Islet precursor cell (in vitro differentiated cells): ENCODE data around the gene STRA6.

Source experiments
- DNase-seq: peaks from one replicate; pipeline ENCODE4 v3.0.0-alpha.2; 2018

The STRA6 gene

DNA sequence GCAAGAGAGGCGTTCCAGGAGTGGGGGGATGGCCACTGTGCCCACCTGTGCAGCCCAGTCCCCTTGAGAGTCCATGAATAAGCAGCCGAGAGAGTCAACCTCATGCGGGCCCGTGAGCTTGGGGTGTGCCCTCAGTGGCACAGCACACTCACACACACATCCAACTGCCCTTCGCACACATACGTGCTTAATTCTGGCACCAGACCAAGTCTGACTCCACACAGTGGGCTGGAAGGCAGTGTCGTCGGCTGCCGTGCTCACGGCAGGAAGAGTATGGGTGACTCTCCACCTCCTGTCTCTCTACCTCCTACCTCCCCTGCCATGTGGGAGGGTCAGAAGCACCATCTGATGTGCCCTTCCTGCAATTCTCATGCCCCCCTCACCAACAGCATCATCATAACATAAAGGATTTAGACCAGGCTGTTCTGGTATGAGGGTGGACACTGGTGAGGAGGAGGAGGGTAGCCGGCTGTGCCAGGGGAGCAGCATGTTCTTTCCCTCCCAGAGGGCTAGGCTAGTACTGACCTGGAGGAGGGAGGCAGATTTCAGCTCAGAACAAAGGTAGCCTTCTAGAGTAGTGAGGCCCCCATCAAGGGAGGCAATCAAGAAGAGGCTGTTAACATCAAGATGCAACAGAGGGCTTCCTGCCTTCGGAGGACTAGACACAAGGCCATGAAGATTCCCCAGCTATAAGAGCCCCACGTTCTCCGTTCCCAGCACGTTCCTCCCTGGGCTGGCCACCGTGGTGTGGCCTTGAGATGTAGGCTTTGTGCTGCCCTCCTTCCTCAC lies 5.3 kb upstream of the STRA6 start:
- DNase-seq: no peak

DNA sequence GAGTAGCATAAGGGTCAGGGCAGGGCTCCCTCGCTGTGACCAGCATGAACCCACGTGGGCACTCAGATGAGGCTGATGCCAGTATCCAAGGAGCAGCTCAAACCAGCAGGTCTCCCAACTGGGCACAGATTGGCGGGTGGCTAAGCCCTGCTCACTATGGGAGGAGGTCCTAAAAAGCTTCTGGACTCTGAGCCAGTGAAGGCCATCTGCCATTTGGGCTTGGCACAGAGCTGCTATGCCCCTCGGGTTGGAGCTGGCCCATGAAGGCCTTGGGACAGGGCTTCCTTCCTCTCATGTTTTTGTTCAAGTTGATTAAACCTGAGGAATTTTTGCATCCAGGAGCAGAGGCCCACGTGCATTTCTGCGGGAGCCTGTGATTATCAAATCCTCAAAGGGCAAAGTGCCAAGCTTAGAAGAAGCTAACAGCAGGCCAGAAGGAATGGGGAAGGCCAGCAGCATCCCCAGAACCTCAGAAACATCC lies 4.3 kb upstream of the STRA6 start:
- DNase-seq: no peak

DNA sequence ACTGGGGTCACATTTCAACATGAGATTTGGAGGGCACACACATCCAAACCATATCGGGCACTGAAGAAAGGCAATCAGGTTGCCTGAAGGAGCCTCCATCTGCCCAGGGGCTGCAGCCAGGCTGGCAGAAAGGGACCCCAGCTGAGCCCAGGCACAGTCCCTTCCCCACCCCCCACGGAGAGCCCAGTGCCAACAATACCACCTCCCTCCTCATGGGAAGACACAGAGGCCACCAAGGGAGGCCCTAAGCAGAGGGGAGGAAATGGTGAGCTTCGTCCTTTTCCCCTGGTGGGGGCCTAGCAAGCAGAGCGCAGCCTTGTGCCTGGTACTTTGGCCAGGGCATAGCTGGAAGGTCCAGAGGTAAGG lies 3.0 kb upstream of the STRA6 start:
- DNase-seq: no peak

DNA sequence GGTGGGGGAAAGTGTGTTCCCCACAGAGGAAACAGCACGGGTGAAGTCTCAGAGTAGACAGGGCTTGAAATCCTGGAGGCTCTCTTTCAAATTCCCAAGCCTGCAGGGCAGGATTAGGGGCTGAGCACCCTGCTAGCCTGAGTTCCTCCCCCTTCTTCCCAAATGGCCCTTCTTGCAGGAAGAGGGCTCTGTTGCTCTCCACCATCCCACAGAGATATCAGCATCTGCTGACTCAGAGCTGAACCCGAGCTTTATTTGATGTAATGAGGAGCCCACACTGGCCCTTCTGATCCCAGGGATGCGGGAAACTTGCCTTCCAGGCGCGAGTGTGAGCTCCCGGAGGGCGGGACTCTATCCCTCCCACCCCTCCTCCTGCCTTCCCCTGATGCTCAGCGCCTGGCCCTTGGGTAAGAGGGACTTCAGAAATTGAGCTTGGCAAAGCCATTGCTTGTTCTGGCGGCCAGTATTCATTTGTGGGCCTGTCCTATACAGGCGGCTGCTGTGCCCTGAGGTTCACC lies 1.4 kb upstream of the STRA6 start:
- DNase-seq: peak; percentile 74

DNA sequence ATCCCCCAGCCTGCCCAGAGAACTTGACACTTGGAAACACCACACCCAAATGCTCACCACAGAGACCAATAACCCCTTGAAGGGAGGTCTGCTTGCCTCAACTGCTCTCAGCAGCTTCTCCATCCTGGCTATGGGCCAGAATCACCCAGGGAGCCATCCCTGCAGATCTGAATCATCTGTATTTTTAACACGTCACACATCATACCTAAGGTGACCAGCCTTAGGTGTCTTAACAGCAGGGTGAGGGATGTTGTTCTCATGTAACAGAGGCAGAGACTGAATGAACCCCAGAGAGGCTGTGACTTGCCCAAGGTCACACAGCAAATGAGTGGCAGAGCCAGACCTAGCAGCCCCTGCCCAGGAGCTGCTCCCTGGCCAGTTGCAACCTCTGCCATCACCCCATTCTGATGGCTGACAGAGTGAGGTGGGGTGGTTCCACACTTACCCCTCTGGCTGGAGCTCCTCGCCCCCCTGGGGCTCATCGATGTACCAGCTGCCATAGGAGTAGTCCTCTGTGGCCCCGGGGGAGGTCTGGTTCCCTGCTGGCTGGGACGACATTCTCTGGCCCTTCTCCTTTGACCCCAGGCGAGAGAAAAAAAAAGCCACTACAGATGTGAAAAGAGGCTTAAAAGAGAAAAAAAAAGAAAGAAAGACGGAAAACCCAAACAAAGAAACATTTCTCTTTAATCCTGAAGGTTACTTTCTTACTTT lies 722 bp downstream of the STRA6 start:
- no peak for DNase-seq

DNA sequence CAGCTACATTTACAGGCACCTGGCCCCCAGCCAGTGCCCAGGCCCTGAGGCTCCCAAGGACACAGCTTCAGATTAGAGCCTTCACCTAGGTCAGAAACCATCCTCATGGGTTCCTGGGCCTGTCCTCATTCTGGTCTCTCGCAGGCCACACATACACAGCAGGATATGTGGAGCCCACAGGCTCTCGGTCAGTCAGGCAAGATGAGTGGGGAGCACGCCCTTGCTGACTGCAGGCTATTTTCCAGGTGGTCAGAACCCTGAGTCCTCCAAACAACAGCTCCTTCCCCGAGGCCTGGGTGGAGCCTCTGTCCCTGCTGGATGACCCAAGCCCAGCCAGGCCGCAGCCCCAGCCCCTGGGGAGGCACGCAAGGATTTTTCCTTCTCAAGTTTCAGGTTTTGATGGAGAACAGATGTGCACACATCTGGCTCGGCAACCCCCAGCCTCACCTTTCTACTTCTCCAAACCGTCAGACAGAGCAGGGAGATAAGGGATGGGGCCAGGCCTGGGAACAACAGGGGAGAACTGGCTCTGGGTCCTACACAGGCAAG lies 1.6 kb downstream of the STRA6 start:
- DNase-seq: no peak

DNA sequence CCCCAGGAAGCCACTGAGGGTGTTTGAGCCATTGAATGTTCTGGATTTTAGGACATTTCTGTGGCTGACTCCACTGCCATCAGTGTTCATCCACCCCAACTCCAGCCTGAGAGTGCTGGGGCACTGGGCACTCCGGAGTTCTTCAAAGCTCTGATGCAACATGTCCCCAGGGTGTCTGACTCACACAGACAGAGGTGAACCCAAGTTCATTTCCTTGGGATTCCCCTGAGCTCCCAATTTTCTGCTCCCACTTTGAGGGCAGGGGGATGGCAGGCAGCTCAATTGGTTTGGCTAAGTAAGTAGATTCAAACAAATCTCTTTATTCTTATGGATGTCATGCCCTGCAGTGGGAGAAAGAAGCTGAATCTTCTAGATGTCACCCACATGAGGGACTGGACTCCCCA lies 2.2 kb downstream of the STRA6 start:
- no peak for DNase-seq

DNA sequence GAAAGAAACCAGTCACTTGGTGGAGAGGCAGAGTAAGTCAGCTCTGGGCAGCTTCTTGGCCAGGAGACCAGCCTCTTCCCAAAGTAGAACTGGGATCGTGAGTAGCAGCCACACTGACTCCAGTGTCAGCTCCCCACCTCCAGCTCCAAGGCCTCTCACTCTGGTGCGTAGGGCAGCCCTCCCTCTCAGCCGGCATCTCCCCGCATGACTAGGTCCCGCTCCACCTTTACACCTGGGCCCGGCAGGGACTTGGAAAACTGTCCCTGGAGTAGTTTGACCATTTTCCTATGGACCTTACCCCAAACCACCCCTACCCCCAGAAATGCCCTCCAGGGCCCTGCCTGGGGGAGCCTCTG lies 3.3 kb downstream of the STRA6 start:
- DNase-seq: no peak

DNA sequence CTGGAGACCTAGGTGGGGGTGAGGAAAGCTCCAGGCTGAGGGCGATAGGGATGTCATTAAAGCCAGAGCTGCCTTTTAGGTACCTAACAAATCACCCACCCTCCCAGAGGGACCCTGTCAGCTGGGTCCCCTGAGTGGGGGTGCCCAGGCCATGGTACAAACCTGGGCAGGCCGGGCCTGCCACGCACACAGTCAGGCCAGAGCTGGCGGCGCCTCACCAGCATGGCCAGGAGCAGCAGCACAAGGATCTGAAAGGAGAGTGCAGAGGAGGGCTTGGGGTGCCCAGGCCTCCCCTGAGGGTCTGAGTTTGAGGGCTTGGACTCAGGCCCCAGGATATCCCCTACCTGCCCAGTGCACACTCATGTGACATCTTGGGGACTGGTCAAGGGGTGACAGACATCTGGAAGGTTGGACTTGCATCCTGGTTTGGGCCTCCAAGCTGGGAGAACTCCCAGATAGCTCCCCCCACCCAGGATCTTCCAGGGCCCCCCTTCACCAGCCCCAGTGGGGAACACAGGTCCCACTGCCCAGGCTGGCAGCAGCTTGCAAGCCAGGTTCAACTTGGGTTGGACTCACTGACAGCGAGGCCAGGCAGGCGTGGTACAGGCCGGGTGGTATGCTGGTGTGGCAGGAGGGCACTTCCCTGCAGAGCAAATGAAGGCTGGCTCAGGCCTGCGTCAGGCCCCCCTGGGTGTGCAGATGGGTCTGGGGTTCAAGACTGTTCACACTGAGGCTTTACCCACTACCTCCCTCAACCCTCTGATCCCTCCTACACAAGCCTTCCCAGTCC lies 5.2 kb downstream of the STRA6 start:
- DNase-seq: no peak

DNA sequence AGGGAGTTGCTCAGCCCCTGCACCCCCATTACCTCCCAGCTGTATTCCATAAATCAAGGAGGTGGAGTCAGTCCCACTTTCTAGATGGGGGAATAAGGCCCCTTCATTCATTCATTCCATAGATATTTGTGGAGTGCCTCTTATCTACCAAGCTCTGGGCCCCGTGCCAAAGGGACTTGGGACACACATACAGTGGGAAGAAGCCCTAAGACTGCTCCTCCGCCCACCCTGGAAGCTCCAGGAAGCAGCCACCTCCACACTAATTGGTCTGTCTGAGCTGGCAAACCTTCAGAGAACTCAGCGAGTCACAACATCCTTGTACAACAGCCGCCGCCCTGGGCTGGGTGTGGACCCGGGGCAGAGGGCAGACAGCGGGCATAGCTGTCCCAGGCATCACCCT lies 6.4 kb downstream of the STRA6 start:
- no peak for DNase-seq

DNA sequence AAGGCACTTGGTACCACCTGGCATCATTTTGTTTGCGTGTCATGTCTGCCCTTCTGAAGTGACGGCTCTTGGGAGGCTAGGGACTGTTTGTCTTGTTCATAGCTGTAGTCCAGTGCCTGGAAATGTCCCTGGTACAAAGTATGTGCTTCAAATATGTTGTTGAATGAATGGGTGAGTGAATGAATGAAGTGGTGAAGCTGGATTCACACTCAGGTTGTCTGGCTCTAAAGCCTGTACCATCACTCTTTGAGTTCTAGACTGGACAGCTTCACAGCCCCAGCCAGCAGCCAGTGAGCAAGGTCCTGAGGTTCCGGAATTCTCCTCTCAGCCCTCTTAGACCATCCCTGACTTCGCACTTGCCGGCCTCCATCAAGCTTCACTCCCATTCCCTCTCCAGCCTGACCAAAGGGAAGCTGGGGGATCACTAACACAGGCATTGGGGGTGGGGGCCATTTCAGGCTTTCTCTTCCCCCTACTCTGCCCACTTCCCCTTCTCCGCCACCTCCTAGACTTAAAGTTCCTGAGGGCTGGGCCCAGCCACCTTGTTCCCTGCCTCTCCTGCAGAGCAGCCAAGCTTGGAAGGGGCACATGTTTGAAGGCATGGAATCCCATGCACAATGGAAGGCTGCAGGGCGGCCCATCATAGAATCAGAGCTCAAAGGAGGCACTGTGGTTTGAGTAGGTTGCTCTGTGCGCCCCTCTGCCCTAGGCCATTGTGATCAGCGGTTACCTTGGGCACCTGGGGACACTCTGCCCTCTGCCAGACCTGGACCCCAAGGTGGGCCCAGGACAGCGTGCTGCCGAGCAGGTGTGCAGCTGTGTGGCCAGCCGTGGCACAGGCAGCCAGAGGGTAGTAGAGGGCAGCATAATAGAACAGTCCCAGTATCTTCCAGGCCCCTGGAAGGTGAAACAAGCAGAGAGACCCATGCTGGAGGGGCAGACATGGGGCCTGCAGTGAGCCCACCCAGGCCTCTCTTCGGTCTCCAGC lies 7.7 kb downstream of the STRA6 start:
- no peak for DNase-seq

DNA sequence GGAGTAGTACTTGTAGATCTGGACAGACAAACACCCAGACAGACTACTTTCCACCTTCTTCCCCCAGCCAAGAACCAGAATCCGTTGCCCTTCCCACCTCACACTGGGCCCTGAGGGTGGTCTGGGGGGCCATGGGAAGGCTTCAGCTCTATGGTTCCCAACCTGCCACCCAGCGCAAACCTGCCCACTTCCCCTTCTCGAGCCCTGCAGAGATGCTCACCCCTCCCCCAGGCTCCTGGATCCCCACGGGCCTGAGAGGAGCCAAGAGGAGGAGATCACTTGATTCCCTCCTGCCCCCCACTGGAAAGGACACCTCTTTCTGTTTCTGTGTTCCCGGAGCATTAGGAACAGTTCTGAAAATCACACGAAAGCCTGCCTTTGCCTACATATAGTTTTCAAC lies 8.7 kb downstream of the STRA6 start:
- DNase-seq: no peak

DNA sequence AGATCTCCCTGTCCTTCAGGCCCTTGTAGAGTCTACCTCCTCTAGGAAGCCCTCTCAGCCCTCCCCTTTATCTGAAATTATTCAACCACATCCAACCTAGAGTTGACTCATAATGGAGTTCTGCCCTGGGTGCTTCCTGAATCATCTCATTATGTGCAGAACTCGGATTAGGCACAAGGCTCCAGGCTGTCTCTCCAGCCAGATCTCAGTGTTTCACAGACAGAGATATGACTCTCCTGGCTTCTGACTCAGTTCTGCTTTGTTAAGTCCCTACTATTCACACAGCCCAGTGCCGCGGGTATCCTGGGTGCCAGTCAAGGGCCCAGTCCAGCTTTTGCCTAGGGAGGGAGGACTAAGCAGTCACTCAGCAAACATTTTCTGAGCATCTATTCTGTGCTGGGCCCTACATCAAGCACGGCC lies 9.3 kb downstream of the STRA6 start:
- peak; percentile 75 for DNase-seq

DNA sequence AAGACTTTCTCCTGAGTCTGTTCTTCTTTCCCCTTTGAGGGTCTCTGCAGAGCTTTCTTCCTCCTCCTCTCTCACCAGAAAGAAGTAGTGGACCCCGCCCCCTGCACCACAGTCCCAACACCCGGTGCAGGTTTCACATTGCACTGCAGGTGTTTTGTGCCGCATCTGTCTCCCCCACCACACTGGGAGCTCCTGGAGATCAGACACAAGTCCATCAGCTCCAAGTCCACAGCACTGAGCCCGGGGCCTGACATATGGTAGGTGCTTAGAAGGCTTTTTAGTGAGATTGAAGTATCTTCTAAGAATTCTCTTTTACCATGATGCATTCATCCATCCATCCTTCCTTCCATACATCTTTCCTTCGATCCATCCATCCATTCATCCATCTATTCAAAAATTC lies 9.8 kb downstream of the STRA6 start:
- DNase-seq: no peak

DNA sequence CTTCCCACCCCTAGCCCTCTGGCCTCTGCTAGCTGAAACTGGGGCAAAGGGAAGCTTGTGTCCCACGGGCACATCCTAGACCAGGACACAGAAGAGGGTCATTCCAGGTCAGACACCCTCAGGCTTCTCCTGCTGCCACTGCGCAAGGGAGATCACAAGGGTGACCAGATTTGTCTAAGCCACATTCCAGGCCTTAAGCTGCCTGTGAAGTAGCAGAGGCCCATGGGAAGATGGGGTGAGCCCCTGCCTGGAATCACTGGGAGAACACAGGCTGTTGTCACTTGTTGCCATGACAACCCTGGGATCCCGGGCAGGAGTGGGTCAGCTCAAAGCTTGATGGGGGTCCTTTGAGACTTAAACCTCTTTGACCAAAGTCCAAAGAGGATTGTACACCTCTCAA lies 10.8 kb downstream of the STRA6 start:
- no peak for DNase-seq

DNA sequence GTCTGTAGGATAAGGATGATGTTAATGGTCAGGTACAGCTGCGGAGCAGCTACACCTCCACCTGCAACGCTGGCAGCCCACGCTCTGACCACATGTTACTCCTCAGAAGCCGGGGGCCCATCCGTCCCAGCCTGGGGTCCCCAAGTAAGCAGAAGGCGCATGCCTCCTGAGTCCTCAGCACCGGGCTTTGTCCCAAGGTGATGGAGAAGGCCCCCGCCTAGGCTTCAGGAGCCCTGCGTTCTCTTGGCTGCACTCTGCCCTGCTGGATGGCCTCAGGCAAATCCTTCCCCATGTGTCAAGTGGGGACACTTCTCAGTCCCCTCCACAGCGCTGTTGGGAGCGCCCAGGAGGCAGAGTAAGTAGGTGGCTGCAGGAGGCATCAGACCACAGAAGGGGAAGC lies 14.4 kb downstream of the STRA6 start:
- DNase-seq: no peak

DNA sequence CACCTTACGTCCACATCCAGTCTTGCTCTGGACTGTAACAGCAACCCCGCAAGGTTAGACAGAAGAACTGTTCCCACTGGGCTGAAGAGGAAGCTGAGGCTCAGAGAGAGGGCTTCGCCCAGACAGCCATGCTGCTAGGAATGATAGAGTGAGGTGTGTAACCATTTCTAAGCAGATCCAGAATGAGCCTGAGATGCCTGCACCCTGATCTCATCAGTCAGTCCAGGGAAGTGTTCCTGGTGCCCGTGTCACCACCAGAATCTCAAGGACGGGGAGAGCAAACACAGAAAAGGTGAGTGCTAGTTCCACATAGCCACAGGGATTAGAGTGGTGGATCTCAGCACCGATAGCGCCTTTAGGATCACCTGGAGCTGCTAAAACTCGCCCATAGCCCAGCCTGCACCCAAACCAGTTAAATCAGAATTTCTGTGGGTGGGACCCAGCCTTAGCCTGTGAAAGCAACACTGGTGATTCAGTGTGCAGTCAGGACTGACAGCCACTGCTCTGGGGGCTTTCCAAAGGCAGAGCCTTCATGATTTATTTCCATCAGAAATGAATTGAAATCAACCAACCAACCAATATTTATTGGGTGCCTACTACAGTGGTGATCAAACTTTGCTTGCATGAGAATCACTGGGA lies 16.8 kb downstream of the STRA6 start:
- no peak for DNase-seq

DNA sequence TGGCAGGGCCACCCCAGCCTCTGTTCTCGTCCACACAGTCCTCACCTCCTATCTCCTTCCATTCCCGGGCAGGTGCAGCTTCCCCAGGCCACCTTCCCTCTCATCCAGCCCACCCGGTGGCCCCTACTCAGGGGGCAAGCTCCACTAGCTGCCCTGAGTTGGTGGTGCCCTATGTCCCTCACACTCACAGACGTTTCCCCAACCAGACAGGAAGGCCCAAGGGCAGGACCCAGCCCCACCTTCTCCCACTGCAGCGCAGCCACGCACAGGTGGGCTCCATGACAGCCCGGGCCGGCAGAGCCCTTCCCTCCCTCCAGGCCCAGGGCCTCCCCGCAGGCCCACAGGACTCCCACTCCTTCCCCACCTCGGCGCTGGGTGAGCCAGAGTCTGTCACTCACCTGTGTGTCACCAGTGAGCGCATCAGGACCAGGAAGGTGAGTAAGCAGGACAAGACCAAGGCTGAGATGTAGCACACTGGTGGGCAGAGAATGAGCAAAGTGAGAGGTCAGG lies 17.9 kb downstream of the STRA6 start:
- DNase-seq: no peak

DNA sequence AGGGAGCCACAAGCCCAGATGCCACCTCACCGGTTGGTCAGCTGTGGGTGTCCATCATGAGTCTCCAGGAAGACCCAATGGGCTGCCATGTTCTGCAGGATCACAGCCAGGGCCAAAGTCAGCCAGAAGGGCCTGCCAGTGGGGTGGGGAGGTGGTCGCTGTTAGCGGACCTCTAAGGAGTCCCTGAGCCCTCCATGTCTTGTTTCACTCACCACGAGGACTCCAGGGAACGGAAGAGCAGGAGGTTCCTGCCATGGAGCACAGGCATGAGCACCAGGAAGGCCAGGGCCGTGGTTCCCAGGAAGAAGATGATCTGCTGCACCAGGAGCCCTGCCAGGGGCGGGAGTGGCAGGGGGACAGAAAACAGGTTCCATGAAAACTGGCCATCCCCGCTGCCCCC lies 20.5 kb downstream of the STRA6 start:
- no peak for DNase-seq

DNA sequence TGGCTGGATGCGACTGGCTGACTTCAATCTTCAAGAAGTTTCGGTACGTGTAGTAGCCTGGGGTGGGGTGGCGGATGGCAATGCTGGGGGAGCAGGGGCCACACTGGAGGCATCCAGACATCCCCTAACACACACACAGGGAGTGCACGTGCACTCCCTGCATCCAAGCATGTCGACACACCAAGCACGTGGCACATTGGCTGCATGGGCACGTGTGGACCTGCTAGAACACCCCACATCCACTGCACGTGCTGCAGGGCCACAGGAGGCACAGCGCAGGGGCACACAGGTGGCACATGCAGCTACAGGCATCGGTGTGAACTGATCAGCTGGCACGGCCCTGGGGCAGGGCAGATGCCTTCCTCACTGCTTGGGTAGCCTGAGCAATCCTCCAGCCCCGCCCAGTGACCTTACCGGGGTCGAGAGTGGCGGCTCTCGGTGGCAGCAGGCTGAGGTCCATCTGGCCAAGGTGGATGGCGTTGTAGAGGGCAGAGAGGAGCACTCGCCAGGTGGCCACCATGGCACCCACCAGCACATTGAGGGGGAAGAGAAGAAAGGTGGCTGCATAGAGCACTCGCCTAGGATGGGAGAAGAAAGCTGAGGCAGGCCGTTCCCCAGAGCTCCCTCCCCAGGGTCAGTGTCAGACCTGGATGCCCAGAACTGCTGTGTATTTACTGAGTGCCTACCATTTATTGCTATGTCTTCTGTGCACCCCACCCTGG lies 21.5 kb downstream of the STRA6 start:
- DNase-seq: no peak
